Lower lobe of right lung (tissue), 2 donors: ENCODE data around the gene PRDM16. TPM values are rescaled to one million over a fixed set of nuclear protein-coding genes. Genes with fewer than 3 reads are reported as not detected.
A peak's percentile ranks its signal among the peaks of the same experiment; 100 is the strongest.

Source experiments
- ATAC-seq, 2 donors: fragments of 200-7000 bp; cut with Tn5 transposase; one replicate each; pipeline ENCODE4 v1.9.1; 2020 to 2022; ENCODE audit warnings: mild to moderate bottlenecking in 2 of 2, moderate library complexity in 2 of 2
- DNase-seq: peaks from one replicate; pipeline ENCODE4 v3.0.0-alpha.2; 2020
- H3K27ac ChIP-seq: fragments of 200-600 bp; one replicate; pipeline ENCODE4 v1.8.0; 2022
- H3K27me3 ChIP-seq: fragments of 200-600 bp; one replicate; pipeline ENCODE4 v1.8.0; 2022; ENCODE audit warnings: low read depth
- H3K36me3 ChIP-seq: fragments of 200-600 bp; one replicate; pipeline ENCODE4 v1.8.0; 2022; ENCODE audit warnings: mild to moderate bottlenecking
- H3K4me1 ChIP-seq: fragments of 200-600 bp; one replicate; pipeline ENCODE4 v1.8.0; 2022
- H3K4me3 ChIP-seq: fragments of 200-600 bp; one replicate; pipeline ENCODE4 v1.8.0; 2022; ENCODE audit warnings: mild to moderate bottlenecking
- H3K9me3 ChIP-seq: fragments of 200-600 bp; one replicate; pipeline ENCODE4 v1.8.0; 2022
- CTCF ChIP-seq: fragments of 200-600 bp; IDR thresholded peaks from one replicate; pipeline ENCODE4 v1.8.0; 2022; ENCODE audit warnings: antibody characterized with exemption, mild to moderate bottlenecking
- intact Hi-C: fragments of 100-400 bp; cut with DNase I; formaldehyde crosslinking; loops from one replicate; pipeline ENCODE4 v1.11.0; 2022
- total RNA-seq: library from RNA; stranded (reverse); fragmentation: NEBNext Ultra II Directional; extraction: Animal tissue kit (Norgen Biotek cat#: 25700); gene quantifications from one replicate; pipeline ENCODE4 v1.2.1, GENCODE V29; 2021
- donor health status: DM: no; HTN: yes; CAD: no; lungs with severe emphysema.

PRDM16 gene
- total RNA-seq, 1 donor from 2014 or later: 19.2 TPM

- H3K27ac ChIP-seq: no peak overlapping the region
- no peaks in the 10 kb centered on the region for H3K9me3 ChIP-seq
- no peaks in the 10 kb centered on the region for H3K36me3 ChIP-seq
- no peak for ATAC-seq
- DNase-seq: no peak
- H3K4me3 ChIP-seq: no peak overlapping the region
- intact Hi-C loops: no loop called here
- H3K27me3 ChIP-seq: peaks cover 4% of the 10 kb centered on the region
- peaks cover 34% of the 10 kb centered on the region for H3K4me1 ChIP-seq
- no peak for TF ChIP-seq CTCF
These were observed 98.3 kb downstream of the PRDM16 start for GRCh38 chr1:3167255-3167654.

DNA sequence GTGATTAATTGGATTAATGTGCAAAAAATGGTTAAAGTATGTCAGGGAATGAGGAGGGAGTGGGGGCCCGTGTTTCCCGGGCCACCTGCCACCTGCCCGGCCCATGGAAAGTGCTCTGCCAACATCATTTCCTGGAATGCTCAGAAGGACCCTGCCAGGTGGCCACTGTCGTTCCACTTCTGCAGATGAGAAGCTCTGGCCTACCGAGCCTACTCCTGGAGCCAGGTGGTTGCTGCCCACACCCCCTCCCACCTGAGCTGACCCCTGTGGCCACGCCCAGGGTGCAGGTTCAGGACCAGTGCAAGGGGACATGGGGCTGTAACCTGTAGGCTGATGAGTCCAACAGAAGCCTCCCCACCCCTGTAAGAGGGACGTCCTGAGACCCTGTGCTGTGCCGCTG lies 99.7 kb downstream of the PRDM16 start:
- TF ChIP-seq CTCF: no peak
- ATAC-seq (peak; percentile 69 to 71), DNase-seq (peak; percentile 71)
- Histone ChIP-seq H3K4me1 (peaks cover 34% of the 10 kb centered on the region), H3K36me3 (no peaks in the 10 kb centered on the region), H3K9me3 (no peaks in the 10 kb centered on the region), H3K27ac (no peak overlapping the region), H3K4me3 (no peak overlapping the region), H3K27me3 (peaks cover 8% of the 10 kb centered on the region)
- intact Hi-C loops: no loop called here

DNA sequence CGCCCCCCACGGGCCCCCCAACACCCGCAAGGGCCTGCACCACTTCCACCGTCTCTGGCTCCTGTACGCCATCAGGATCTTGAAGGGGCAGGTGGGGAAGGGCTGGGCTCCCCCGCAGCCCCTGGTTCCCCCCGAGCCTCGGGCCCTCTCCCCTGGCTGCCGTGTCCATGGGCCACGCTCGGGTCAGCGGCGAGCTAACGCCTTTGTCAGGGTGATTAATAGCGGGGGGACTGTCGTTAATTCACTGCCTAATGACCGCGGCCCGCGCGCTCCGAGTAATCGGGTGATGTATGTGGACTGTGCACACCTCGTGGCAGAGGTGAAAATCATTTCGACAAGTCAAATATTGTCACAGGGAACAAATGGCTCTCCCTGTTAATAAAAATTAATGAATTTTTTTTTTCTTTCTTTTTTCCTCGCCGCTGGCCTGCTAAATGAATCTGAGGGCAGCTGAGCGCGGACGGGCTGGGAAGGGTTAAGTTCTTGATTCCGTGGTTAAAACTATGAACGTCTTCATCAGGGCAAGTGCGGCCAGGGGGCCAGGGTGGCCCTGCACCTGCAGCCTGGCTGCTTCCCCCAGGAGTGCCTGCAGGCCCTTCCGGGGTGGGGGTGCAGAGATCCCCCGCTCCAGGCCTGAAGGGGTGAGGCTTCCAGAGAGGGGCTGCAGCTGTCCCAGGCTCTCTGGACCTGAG lies 100.8 kb downstream of the PRDM16 start:
- no peak for TF ChIP-seq CTCF
- peaks cover 10% of the 10 kb centered on the region for H3K27me3 ChIP-seq
- DNase-seq: no peak
- H3K4me3 ChIP-seq: peak overlapping the region; percentile 41
- no peaks in the 10 kb centered on the region for H3K36me3 ChIP-seq
- peak overlapping the region; percentile 81 for H3K27ac ChIP-seq
- intact Hi-C loops: no loop called here
- H3K4me1 ChIP-seq: peaks cover 39% of the 10 kb centered on the region
- ATAC-seq: no peak
- no peaks in the 10 kb centered on the region for H3K9me3 ChIP-seq

DNA sequence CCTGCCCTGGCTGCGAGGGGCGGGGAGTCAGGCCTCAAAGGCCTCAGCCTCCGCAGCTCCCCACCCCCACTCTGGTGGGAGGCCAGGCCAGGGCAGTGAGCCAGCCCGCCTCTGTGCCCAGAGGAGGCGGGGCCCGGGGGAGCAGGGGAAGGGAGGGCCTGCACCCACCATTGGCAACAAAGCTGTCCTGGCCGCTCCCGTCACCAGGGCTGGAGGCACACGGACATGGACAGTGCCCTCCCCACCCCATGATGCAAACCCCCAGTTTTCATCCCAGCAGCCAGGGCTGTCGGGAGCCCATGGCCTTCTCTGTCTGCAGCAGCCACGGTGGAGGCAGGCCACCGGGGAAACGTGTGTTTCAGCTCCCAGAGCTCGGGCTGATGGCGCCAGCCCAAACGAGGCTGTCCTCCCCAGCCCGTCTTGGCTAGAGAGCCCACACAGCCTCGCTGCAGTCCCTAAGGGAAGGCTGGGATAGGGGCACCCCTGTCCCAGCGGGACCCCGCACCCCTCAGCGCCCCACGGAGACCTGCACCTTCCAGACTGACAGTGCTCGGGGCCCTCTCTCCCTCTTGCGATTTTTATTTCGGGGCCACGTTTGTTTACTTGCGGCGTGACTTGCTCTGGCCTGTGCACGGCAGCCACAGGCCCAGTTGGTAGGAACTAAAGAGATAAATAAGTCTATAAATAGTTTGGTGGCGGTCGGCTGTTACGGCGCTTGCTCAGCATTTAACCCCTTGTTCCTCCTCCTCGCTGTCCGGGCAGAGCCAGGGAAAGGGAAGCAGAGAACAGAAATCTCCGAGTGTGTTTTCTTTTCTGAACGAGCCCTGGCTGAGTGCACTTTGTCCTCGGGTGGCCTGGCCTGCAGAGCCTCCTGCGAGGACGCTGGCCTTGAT lies 101.8 kb downstream of the PRDM16 start:
- H3K9me3 ChIP-seq: no peaks in the 10 kb centered on the region
- H3K4me3 ChIP-seq: peak overlapping the region; percentile 41
- H3K4me1 ChIP-seq: peaks cover 48% of the 10 kb centered on the region
- no peak for TF ChIP-seq CTCF
- H3K27me3 ChIP-seq: peaks cover 10% of the 10 kb centered on the region
- peak; percentile 79 for DNase-seq
- H3K36me3 ChIP-seq: no peaks in the 10 kb centered on the region
- H3K27ac ChIP-seq: peak overlapping the region; percentile 81
- intact Hi-C loops: no loop called here
- ATAC-seq: peak; percentile 81 to 85

- no peak for DNase-seq
- Histone ChIP-seq H3K4me1 (peaks cover 48% of the 10 kb centered on the region), H3K36me3 (no peaks in the 10 kb centered on the region), H3K4me3 (no peak overlapping the region), H3K9me3 (no peaks in the 10 kb centered on the region), H3K27me3 (peaks cover 10% of the 10 kb centered on the region), H3K27ac (peak overlapping the region; percentile 81)
- ATAC-seq: no peak
- intact Hi-C loops: no loop called here
- no peak for TF ChIP-seq CTCF
These were observed 102.8 kb downstream of the PRDM16 start for GRCh38 chr1:3171761-3172160.
